ENCODE results near the gene AP3S2.

- TF ChIP-seq, protein P1, sequence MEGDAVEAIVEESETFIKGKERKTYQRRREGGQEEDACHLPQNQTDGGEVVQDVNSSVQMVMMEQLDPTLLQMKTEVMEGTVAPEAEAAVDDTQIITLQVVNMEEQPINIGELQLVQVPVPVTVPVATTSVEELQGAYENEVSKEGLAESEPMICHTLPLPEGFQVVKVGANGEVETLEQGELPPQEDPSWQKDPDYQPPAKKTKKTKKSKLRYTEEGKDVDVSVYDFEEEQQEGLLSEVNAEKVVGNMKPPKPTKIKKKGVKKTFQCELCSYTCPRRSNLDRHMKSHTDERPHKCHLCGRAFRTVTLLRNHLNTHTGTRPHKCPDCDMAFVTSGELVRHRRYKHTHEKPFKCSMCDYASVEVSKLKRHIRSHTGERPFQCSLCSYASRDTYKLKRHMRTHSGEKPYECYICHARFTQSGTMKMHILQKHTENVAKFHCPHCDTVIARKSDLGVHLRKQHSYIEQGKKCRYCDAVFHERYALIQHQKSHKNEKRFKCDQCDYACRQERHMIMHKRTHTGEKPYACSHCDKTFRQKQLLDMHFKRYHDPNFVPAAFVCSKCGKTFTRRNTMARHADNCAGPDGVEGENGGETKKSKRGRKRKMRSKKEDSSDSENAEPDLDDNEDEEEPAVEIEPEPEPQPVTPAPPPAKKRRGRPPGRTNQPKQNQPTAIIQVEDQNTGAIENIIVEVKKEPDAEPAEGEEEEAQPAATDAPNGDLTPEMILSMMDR (IDR thresholded peaks at IDR 0.05 in 8 of 11, conservative IDR thresholded peaks at IDR 0.05 in 3 of 11): no peak
- TF ChIP-seq POLR2A (IDR thresholded peaks at IDR 0.05) (no peak), POLR2AphosphoS5 (IDR thresholded peaks at IDR 0.05) (no peak)
Measured at GRCh38 chr15:89907289-89907688, 13.5 kb upstream of the AP3S2 start.

Measured in spleen (tissue), 7 donors.